DMS53 (cell line): Measurements from ENCODE around the gene LRRC59.
"Not testable (repeated sequence)": the region's sequence is repeated elsewhere in the genome, so short reads cannot be mapped to it uniquely, and the experiment has no call there.

Source experiments
- DNase-seq: peaks from one replicate; lab custom pipeline; 2025; lab: John Stamatoyannopoulos, UW

Gene LRRC59

GRCh38 chr17:50424996-50425681 lies 27.8 kb upstream of the LRRC59 start:
- DNase-seq = no peak

- no peak for DNase-seq
Measured at GRCh38 chr17:50424246-50424995, 27.1 kb upstream of the LRRC59 start.

- peak; percentile 38 for DNase-seq
Measured at GRCh38 chr17:50423553-50424159, 26.3 kb upstream of the LRRC59 start.

- no peak for DNase-seq
Measured at GRCh38 chr17:50422738-50423137, 25.4 kb upstream of the LRRC59 start.

GRCh38 chr17:50421308-50422051 lies 24.2 kb upstream of the LRRC59 start:
- DNase-seq = no peak

GRCh38 chr17:50420419-50421112 lies 23.2 kb upstream of the LRRC59 start:
- DNase-seq = no peak

- not testable (repeated sequence) for DNase-seq
Measured at GRCh38 chr17:50419577-50419976, 22.3 kb upstream of the LRRC59 start.

- no peak for DNase-seq
Measured at GRCh38 chr17:50414808-50415207, 17.5 kb upstream of the LRRC59 start.

GRCh38 chr17:50412188-50412732 lies 14.9 kb upstream of the LRRC59 start:
- DNase-seq = no peak

GRCh38 chr17:50407921-50408320 lies 10.6 kb upstream of the LRRC59 start:
- no peak for DNase-seq

- DNase-seq = no peak
Measured at GRCh38 chr17:50406578-50406977, 9.3 kb upstream of the LRRC59 start.

- not testable (repeated sequence) for DNase-seq
Measured at GRCh38 chr17:50405351-50405750, 8.0 kb upstream of the LRRC59 start.

- DNase-seq = not testable (repeated sequence)
Measured at GRCh38 chr17:50399591-50399990, 2.3 kb upstream of the LRRC59 start.

GRCh38 chr17:50398672-50399071 lies 1.3 kb upstream of the LRRC59 start:
- not testable (repeated sequence) for DNase-seq

GRCh38 chr17:50397919-50398285 lies 579 bp upstream of the LRRC59 start:
- DNase-seq = peak; percentile 57

GRCh38 chr17:50396261-50397110 lies 837 bp downstream of the LRRC59 start:
- peak; percentile 83 for DNase-seq

GRCh38 chr17:50394711-50395110 lies 2.6 kb downstream of the LRRC59 start:
- DNase-seq = no peak

- DNase-seq = no peak
Measured at GRCh38 chr17:50393700-50394099, 3.6 kb downstream of the LRRC59 start.

- DNase-seq = no peak
Measured at GRCh38 chr17:50392621-50393020, 4.7 kb downstream of the LRRC59 start.

- no peak for DNase-seq
Measured at GRCh38 chr17:50389534-50389933, 7.8 kb downstream of the LRRC59 start.

- no peak for DNase-seq
Measured at GRCh38 chr17:50388728-50389127, 8.6 kb downstream of the LRRC59 start.
